Mucosa of descending colon (tissue), 3 donors: ENCODE results near the gene TOPBP1. TPM values are rescaled to one million over a fixed set of nuclear protein-coding genes. Genes with fewer than 3 reads are reported as not detected.
A peak's percentile ranks its signal among the peaks of the same experiment; 100 is the strongest.

Experiments
- ATAC-seq: fragments of 200-7000 bp; cut with Tn5 transposase; one replicate; pipeline ENCODE4 v1.9.1; 2020; ENCODE audit warnings: mild to moderate bottlenecking, moderate library complexity
- DNase-seq, 3 donors: peaks; one replicate each; pipeline ENCODE4 v3.0.0-alpha.2; 2020
- H3K36me3 ChIP-seq: fragments of 200-600 bp; one replicate; pipeline ENCODE4 v1.8.0; 2021; ENCODE audit warnings: low read depth, mild to moderate bottlenecking
- H3K4me1 ChIP-seq: fragments of 200-600 bp; one replicate; pipeline ENCODE4 v1.8.0; 2021; ENCODE audit warnings: low read depth, mild to moderate bottlenecking
- H3K4me3 ChIP-seq: fragments of 200-600 bp; one replicate; pipeline ENCODE4 v1.8.0; 2021; ENCODE audit warnings: mild to moderate bottlenecking
- H3K9me3 ChIP-seq: fragments of 200-600 bp; one replicate; pipeline ENCODE4 v1.8.0; 2021; ENCODE audit warnings: mild to moderate bottlenecking
- intact Hi-C, 2 donors: fragments of 100-400 bp; cut with DNase I in 1 of 2; cut with micrococcal nuclease in 1 of 2; formaldehyde crosslinking; loops; one replicate each; pipeline versions ENCODE4 v1.11.0 to v1.11.1; 2022; cut with DNase I, micrococcal nuclease
- long read RNA-seq, 2 donors: library from polyadenylated mRNA; unstranded; transcript quantifications; one replicate each; pipeline ENCODE4 v2.0.0, GENCODE V29; 2019 to 2021
- total RNA-seq, 3 donors: library from RNA; stranded (reverse); fragmentation: NEBNext Ultra II Directional in 2 of 3; extraction: Animal tissue kit (Norgen Biotek cat#: 25700) in 2 of 3; gene quantifications; one replicate each; pipeline versions ENCODE4 v1.2.1 to v1.2.4, GENCODE V29; 2021 to 2023
- TF ChIP-seq, protein P1 (sequence below): fragments of 200-600 bp; IDR thresholded peaks from one replicate; pipeline ENCODE4 v1.8.0; 2022; ENCODE audit warnings: antibody characterized with exemption, mild to moderate bottlenecking
- donor health status: DM: no; HTN: no; CAD: no; lungs with moderate emphysema.
- donor health status: DM: no; HTN: no; CAD: no.
- donor health status: DM: no; HTN: yes; CAD: no.

The TOPBP1 gene
- 10 to 100 TPM; 22.8 to 31.7 (median 23.9) TPM for total RNA-seq
- long read RNA-seq, donor 1, full-length matches to known transcripts: 1 of 6 reads
- long read RNA-seq, donor 1, partial matches to known transcripts: 3 of 6 reads
- long read RNA-seq, donor 1, other reads (novel, unspliced or antisense): 2 of 6 reads
- long read RNA-seq, donor 2, partial matches to known transcripts: 4 of 4 reads
- long read RNA-seq, donor 2, other reads (novel, unspliced or antisense): 0 of 4 reads

- Histone ChIP-seq H3K9me3 (no peaks in the 10 kb centered on the region), H3K4me3 (peak within 1 kb of the TSS; percentile 87), H3K36me3 (no peaks in the 10 kb centered on the region), H3K4me1 (peaks cover 14% of the 10 kb centered on the region)
- DNase-seq: peak; percentile 90 to 92 (median 90)
- ATAC-seq: peak; percentile 97
- intact Hi-C loops: no loop called here
- TF ChIP-seq, protein P1, sequence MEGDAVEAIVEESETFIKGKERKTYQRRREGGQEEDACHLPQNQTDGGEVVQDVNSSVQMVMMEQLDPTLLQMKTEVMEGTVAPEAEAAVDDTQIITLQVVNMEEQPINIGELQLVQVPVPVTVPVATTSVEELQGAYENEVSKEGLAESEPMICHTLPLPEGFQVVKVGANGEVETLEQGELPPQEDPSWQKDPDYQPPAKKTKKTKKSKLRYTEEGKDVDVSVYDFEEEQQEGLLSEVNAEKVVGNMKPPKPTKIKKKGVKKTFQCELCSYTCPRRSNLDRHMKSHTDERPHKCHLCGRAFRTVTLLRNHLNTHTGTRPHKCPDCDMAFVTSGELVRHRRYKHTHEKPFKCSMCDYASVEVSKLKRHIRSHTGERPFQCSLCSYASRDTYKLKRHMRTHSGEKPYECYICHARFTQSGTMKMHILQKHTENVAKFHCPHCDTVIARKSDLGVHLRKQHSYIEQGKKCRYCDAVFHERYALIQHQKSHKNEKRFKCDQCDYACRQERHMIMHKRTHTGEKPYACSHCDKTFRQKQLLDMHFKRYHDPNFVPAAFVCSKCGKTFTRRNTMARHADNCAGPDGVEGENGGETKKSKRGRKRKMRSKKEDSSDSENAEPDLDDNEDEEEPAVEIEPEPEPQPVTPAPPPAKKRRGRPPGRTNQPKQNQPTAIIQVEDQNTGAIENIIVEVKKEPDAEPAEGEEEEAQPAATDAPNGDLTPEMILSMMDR: no peak
These were observed at the start of gene TOPBP1 for GRCh38 chr3:133661454-133662277. Gene TOPBP1, minus strand, starts transcription at chr3:133661941. Its CDS starts 814 bp downstream, at chr3:133661127.

DNA sequence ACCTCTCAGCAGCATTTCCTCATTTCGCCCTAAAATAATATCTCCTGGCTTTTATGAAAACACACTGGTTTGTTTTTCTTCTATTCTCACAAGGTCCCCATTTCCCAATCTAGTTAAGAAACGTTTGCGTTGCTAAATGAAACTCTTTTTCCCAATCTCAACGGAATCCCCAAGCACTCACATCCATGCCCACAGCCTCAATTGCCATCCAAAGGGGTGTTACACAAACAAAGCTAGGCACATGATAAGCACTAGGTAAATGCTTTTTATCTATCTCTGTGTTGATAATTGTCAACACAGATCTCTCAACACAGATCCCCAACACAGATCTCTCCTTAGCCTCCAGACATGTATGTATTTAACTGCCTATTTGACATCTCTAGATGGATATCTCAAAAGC, 49.3 kb upstream of the TOPBP1 start:
- H3K4me1 ChIP-seq: no peaks in the 10 kb centered on the region
- DNase-seq: no peak
- ATAC-seq: no peak
- no peak overlapping the region for H3K4me3 ChIP-seq
- TF ChIP-seq, protein P1: no peak
- no peaks in the 10 kb centered on the region for H3K36me3 ChIP-seq
- H3K9me3 ChIP-seq: no peaks in the 10 kb centered on the region
- intact Hi-C loops: no loop called here

DNA sequence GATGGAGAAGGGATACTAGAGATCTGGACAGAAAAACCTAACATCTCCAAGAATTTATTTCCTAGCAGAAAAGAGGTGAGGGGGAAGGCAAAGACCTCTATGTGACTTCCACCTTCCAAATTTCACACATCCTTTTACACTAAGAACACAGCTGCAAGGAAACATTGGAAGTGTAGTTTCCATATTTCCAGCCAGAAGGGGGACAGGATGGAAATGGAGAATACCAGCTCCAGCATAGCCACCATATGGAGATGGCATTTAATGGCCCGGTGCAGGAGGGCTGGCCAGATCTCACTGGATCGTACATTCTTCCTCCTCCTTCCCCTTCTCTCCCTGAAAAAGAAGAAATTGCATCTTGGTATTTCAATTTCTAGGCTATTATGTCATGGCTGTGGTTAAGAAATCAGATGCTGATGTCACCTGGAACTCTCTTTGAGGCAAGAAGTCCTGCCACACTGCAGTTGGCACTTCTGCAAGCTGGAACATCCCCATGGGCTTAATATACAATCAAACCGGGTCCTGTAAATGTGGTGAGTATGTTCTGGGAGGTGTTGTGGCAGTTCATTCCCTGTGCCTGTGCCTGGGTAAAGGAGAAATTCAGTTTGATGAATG, 47.5 kb upstream of the TOPBP1 start:
- H3K4me3 ChIP-seq: no peak overlapping the region
- DNase-seq (no peak), ATAC-seq (no peak)
- H3K36me3 ChIP-seq: no peaks in the 10 kb centered on the region
- TF ChIP-seq, protein P1: no peak
- no peaks in the 10 kb centered on the region for H3K4me1 ChIP-seq
- intact Hi-C loops: no loop called here
- H3K9me3 ChIP-seq: no peaks in the 10 kb centered on the region

- intact Hi-C loops: no loop called here
- H3K9me3 ChIP-seq: no peaks in the 10 kb centered on the region
- TF ChIP-seq, protein P1: no peak
- H3K36me3 ChIP-seq: no peaks in the 10 kb centered on the region
- DNase-seq: no peak
- H3K4me1 ChIP-seq: no peaks in the 10 kb centered on the region
- ATAC-seq: no peak
- no peak overlapping the region for H3K4me3 ChIP-seq
These were observed 44.3 kb upstream of the TOPBP1 start for GRCh38 chr3:133706033-133706432.

- Histone ChIP-seq H3K9me3 (no peaks in the 10 kb centered on the region), H3K36me3 (no peaks in the 10 kb centered on the region), H3K4me3 (no peak overlapping the region), H3K4me1 (no peaks in the 10 kb centered on the region)
- ATAC-seq (no peak), DNase-seq (no peak)
- TF ChIP-seq, protein P1: no peak
- intact Hi-C loops: no loop called here
These were observed 42.2 kb upstream of the TOPBP1 start for GRCh38 chr3:133703915-133704314.
